ENCODE measurements around the gene S100A3.

S100A3 gene

GRCh38 chr1:153535242-153536011, 13.6 kb downstream of the S100A3 start, which contains the start of gene S100A6:
S100A6 (minus strand) TSS chr1:153535991; CDS start chr1:153535339, 652 bp downstream.
- ATAC-seq (ENCODE audit: insufficient read depth, low read depth) (no peak), DNase-seq (no peak)
- no peaks in the 10 kb centered on the region for H4K20me1 ChIP-seq (ENCODE audit: insufficient read depth, low read length)
- H3K9me3 ChIP-seq (ENCODE audit: insufficient read depth, low read length, severe bottlenecking): no peaks in the 10 kb centered on the region
- no peak within 1 kb of the TSS for H3K4me3 ChIP-seq (ENCODE audit: low read depth in 1 of 2, low read length in 2 of 2)
- H3K4me1 ChIP-seq (ENCODE audit: insufficient read depth, low read length): peaks cover 24% of the 10 kb centered on the region
- H3K9ac ChIP-seq (ENCODE audit: low read depth, low read length): no peak within 1 kb of the TSS
- H3K79me2 ChIP-seq (ENCODE audit: insufficient read depth, low read length): no peaks in the 10 kb centered on the region
- no peak within 1 kb of the TSS for H3K27ac ChIP-seq (ENCODE audit: low read length)
- H3K27me3 ChIP-seq (ENCODE audit: insufficient read depth, low read length, poor library complexity): peaks cover 2% of the 10 kb centered on the region
- no peak within 1 kb of the TSS for H2AFZ ChIP-seq (ENCODE audit: low read depth, low read length)
- TF ChIP-seq, protein P1, sequence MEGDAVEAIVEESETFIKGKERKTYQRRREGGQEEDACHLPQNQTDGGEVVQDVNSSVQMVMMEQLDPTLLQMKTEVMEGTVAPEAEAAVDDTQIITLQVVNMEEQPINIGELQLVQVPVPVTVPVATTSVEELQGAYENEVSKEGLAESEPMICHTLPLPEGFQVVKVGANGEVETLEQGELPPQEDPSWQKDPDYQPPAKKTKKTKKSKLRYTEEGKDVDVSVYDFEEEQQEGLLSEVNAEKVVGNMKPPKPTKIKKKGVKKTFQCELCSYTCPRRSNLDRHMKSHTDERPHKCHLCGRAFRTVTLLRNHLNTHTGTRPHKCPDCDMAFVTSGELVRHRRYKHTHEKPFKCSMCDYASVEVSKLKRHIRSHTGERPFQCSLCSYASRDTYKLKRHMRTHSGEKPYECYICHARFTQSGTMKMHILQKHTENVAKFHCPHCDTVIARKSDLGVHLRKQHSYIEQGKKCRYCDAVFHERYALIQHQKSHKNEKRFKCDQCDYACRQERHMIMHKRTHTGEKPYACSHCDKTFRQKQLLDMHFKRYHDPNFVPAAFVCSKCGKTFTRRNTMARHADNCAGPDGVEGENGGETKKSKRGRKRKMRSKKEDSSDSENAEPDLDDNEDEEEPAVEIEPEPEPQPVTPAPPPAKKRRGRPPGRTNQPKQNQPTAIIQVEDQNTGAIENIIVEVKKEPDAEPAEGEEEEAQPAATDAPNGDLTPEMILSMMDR (IDR thresholded peaks at IDR 0.05; ENCODE audit: borderline replicate concordance, extremely low read depth, low read length, poor library complexity, severe bottlenecking): no peak
- no peak for TF ChIP-seq EZH2 (IDR thresholded peaks at IDR 0.05; ENCODE audit: borderline replicate concordance, low read depth, low read length, severe bottlenecking)
- H3K4me2 ChIP-seq (ENCODE audit: insufficient read depth, low read length): no peak within 1 kb of the TSS
- no peaks in the 10 kb centered on the region for H3K36me3 ChIP-seq (ENCODE audit: insufficient read depth, low read length)

DNA sequence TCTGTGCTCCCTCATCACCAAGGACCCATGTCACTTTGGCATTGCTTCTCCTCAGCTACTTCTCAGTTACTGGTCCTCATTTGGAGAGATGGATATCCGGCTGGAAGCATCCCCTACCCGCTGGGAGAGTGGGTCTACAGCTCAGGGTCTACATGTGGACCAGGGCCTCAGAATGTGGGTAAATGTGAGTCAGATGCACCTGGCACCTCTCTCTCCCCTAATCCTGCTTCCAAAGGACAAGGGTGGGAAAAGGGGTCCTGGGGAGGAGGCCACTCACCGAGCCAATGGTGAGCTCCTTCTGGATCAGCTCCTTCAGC, 14.2 kb downstream of the S100A3 start:
- Histone ChIP-seq H3K27ac (ENCODE audit: low read length) (no peak overlapping the region), H3K79me2 (ENCODE audit: insufficient read depth, low read length) (no peaks in the 10 kb centered on the region), H3K4me3 (ENCODE audit: low read depth in 1 of 2, low read length in 2 of 2) (no peak overlapping the region), H3K9ac (ENCODE audit: low read depth, low read length) (no peak overlapping the region), H4K20me1 (ENCODE audit: insufficient read depth, low read length) (no peaks in the 10 kb centered on the region), H3K9me3 (ENCODE audit: insufficient read depth, low read length, severe bottlenecking) (no peaks in the 10 kb centered on the region), H3K4me2 (ENCODE audit: insufficient read depth, low read length) (no peak overlapping the region), H3K4me1 (ENCODE audit: insufficient read depth, low read length) (peaks cover 18% of the 10 kb centered on the region), H3K27me3 (ENCODE audit: insufficient read depth, low read length, poor library complexity) (peaks cover 2% of the 10 kb centered on the region), H3K36me3 (ENCODE audit: insufficient read depth, low read length) (no peaks in the 10 kb centered on the region), H2AFZ (ENCODE audit: low read depth, low read length) (no peak overlapping the region)
- DNase-seq (no peak), ATAC-seq (ENCODE audit: insufficient read depth, low read depth) (no peak)
- TF ChIP-seq EZH2 (IDR thresholded peaks at IDR 0.05; ENCODE audit: borderline replicate concordance, low read depth, low read length, severe bottlenecking): no peak
- TF ChIP-seq, protein P1 (IDR thresholded peaks at IDR 0.05; ENCODE audit: borderline replicate concordance, extremely low read depth, low read length, poor library complexity, severe bottlenecking): no peak

DNA sequence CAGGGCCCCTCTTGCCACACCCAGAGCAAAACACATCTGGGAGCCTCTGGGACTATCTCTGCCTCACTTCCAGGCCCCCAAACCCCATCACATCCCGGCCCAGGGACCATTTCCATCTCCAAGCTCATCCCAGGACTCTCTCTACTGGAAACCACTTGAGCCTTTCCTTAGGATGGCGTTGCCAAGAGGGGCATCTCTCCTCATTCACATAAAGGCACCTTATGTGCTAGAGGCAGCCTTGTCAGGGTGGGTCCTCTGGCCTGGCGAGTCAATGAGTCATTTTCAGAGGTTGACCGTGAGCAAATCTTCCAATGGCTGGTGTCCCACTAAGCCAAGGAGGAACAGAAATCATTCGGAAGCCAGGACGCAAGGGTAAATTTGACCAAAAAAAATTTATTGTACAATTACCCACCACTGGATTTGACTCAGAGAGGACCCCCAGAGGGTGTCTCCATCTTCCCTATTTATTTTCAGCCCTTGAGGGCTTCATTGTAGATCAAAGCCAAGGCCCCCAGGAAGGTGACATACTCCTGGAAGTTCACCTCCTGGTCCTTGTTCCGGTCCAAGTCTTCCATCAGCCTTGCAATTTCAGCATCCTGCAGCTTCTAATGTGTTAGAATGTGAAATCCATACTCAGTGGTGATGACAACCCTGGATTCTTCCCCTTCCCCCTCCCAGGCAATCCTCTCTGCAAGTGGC, 14.7 kb downstream of the S100A3 start:
- Histone ChIP-seq H3K36me3 (ENCODE audit: insufficient read depth, low read length) (no peaks in the 10 kb centered on the region), H3K4me3 (ENCODE audit: low read depth in 1 of 2, low read length in 2 of 2) (no peak overlapping the region), H3K9me3 (ENCODE audit: insufficient read depth, low read length, severe bottlenecking) (no peaks in the 10 kb centered on the region), H3K27ac (ENCODE audit: low read length) (no peak overlapping the region), H3K27me3 (ENCODE audit: insufficient read depth, low read length, poor library complexity) (peaks cover 2% of the 10 kb centered on the region), H2AFZ (ENCODE audit: low read depth, low read length) (no peak overlapping the region), H3K4me1 (ENCODE audit: insufficient read depth, low read length) (peaks cover 13% of the 10 kb centered on the region), H3K79me2 (ENCODE audit: insufficient read depth, low read length) (no peaks in the 10 kb centered on the region), H4K20me1 (ENCODE audit: insufficient read depth, low read length) (no peaks in the 10 kb centered on the region), H3K9ac (ENCODE audit: low read depth, low read length) (no peak overlapping the region), H3K4me2 (ENCODE audit: insufficient read depth, low read length) (no peak overlapping the region)
- no peak for ATAC-seq (ENCODE audit: insufficient read depth, low read depth)
- DNase-seq: no peak
- no peak for TF ChIP-seq EZH2 (IDR thresholded peaks at IDR 0.05; ENCODE audit: borderline replicate concordance, low read depth, low read length, severe bottlenecking)
- TF ChIP-seq, protein P1 (IDR thresholded peaks at IDR 0.05; ENCODE audit: borderline replicate concordance, extremely low read depth, low read length, poor library complexity, severe bottlenecking): no peak

All from DND-41 (cell line).